ENCODE data around the gene ZDHHC11B.
"Not testable (repeated sequence)": the region's sequence is repeated elsewhere in the genome, so short reads cannot be mapped to it uniquely, and the experiment has no call there.

Gene ZDHHC11B

GRCh38 chr5:784428-785177 is at the start of gene ZDHHC11B:
Gene ZDHHC11B, minus strand, starts transcription at chr5:784729. Its CDS starts 17,810 bp downstream, at chr5:766919.
- DNase-seq (ENCODE audit: low spot score) = peak; percentile 94

GRCh38 chr5:834013-834412 is 49.5 kb upstream of the ZDHHC11B start:
- not testable (repeated sequence) for DNase-seq (ENCODE audit: low spot score)

GRCh38 chr5:828194-828593 is 43.7 kb upstream of the ZDHHC11B start:
- DNase-seq (ENCODE audit: low spot score) = not testable (repeated sequence)

- not testable (repeated sequence) for DNase-seq (ENCODE audit: low spot score)
Measured at GRCh38 chr5:825544-825943, 41.0 kb upstream of the ZDHHC11B start.

GRCh38 chr5:821504-821903 is 37.0 kb upstream of the ZDHHC11B start:
- no peak for DNase-seq (ENCODE audit: low spot score)

GRCh38 chr5:820245-820644 is 35.7 kb upstream of the ZDHHC11B start:
- no peak for DNase-seq (ENCODE audit: low spot score)

GRCh38 chr5:819078-819477 is 34.5 kb upstream of the ZDHHC11B start:
- no peak for DNase-seq (ENCODE audit: low spot score)

GRCh38 chr5:816176-816575 is 31.6 kb upstream of the ZDHHC11B start:
- no peak for DNase-seq (ENCODE audit: low spot score)

GRCh38 chr5:815449-815848 is 30.9 kb upstream of the ZDHHC11B start:
- no peak for DNase-seq (ENCODE audit: low spot score)

GRCh38 chr5:813575-813974 is 29.0 kb upstream of the ZDHHC11B start:
- DNase-seq (ENCODE audit: low spot score) = not testable (repeated sequence)

GRCh38 chr5:811384-811783 is 26.9 kb upstream of the ZDHHC11B start:
- not testable (repeated sequence) for DNase-seq (ENCODE audit: low spot score)

GRCh38 chr5:807719-808514 is 23.4 kb upstream of the ZDHHC11B start:
- DNase-seq (ENCODE audit: low spot score) = not testable (repeated sequence)

GRCh38 chr5:801472-801871 is 16.9 kb upstream of the ZDHHC11B start:
- DNase-seq (ENCODE audit: low spot score) = no peak

GRCh38 chr5:801055-801454 is 16.5 kb upstream of the ZDHHC11B start:
- not testable (repeated sequence) for DNase-seq (ENCODE audit: low spot score)

- not testable (repeated sequence) for DNase-seq (ENCODE audit: low spot score)
Measured at GRCh38 chr5:798505-799138, 14.1 kb upstream of the ZDHHC11B start.

GRCh38 chr5:797986-798385 is 13.5 kb upstream of the ZDHHC11B start:
- DNase-seq (ENCODE audit: low spot score) = not testable (repeated sequence)

GRCh38 chr5:795873-796272 is 11.3 kb upstream of the ZDHHC11B start:
- DNase-seq (ENCODE audit: low spot score) = not testable (repeated sequence)

- DNase-seq (ENCODE audit: low spot score) = not testable (repeated sequence)
Measured at GRCh38 chr5:794948-795347, 10.4 kb upstream of the ZDHHC11B start.

- DNase-seq (ENCODE audit: low spot score) = not testable (repeated sequence)
Measured at GRCh38 chr5:788703-789102, 4.2 kb upstream of the ZDHHC11B start.

GRCh38 chr5:787857-788233 is 3.3 kb upstream of the ZDHHC11B start:
- DNase-seq (ENCODE audit: low spot score) = not testable (repeated sequence)

- DNase-seq (ENCODE audit: low spot score) = not testable (repeated sequence)
Measured at GRCh38 chr5:787224-787856, 2.8 kb upstream of the ZDHHC11B start.

GRCh38 chr5:785181-785705 is 714 bp upstream of the ZDHHC11B start:
- peak; percentile 0 for DNase-seq (ENCODE audit: low spot score)
